A549 (cell line): ENCODE results near the gene OR9K2.

Experiments used
- CTCF ChIP-seq: fragments of >200 bp; sonication (Bioruptor Twin); formaldehyde crosslinking; IDR thresholded peaks from 3 replicates; pipeline ENCODE4 v1.5.1; 2016
- HOXA7 ChIP-seq: fragments of 250-450 bp; sonication (Bioruptor Pico); IDR thresholded peaks from 2 replicates; pipeline ENCODE4 v1.5.0; 2020; ENCODE audit warnings: mild to moderate bottlenecking, moderate library complexity
- POLR2A ChIP-seq: IDR thresholded peaks from 2 replicates; pipeline ENCODE4 v1.6.1; 2012; ENCODE audit warnings: mild to moderate bottlenecking, low read length
- SREBF2 ChIP-seq: fragments of 450-650 bp; IDR thresholded peaks from 2 replicates; pipeline ENCODE4 v1.6.1; 2014; ENCODE audit warnings: mild to moderate bottlenecking, moderate library complexity

- TF ChIP-seq HOXA7 (CRISPR knock-in tag) (no peak), POLR2A (no peak), CTCF (no peak), SREBF2 (no peak)
Observed at GRCh38 chr12:55132816-55133215, 6.6 kb downstream of the OR9K2 start.
